HepG2 (cell line): ENCODE measurements around the gene KRT17. TPM values are rescaled to one million over a fixed set of nuclear protein-coding genes. Genes with fewer than 3 reads are reported as not detected.

Source experiments
- CHCHD3 ChIP-seq: sonication (generic); formaldehyde crosslinking; IDR thresholded peaks from 2 replicates; pipeline ENCODE4 v1.8.0; 2022; ENCODE audit warnings: mild to moderate bottlenecking, missing genetic modification reagents, moderate library complexity
- ZNF331 ChIP-seq: sonication (generic); formaldehyde crosslinking; IDR thresholded peaks from 2 replicates; pipeline ENCODE4 v1.4.0; 2020; ENCODE audit warnings: missing genetic modification reagents
- polyA plus RNA-seq, 8 experiments: library from polyadenylated mRNA; depleted of rRNA in 3 of 8; stranded (reverse) in 7 of 8; unstranded in 1 of 8; fragments of >200 nt; fragmentation: Illumina TruSeq in 4 of 8; extraction: Trizol in 4 of 8; gene quantifications; 2 replicates each; pipeline versions ENCODE4 v1.2.1 to v1.2.3, GENCODE V29; 2011 to 2016; ENCODE audit warnings: low read depth in 4 of 8, missing spikeins in 1 of 8, mixed read lengths in 1 of 8; ENCODE audit not compliant: insufficient read depth in 1 of 8
- total RNA-seq, 5 experiments: library from RNA; depleted of rRNA; stranded (reverse); fragments of >200 nt; fragmentation: Illumina TruSeq; extraction: Trizol; gene quantifications; 2 replicates each; pipeline ENCODE4 v1.2.3, GENCODE V29; 2016; ENCODE audit warnings: low read depth in 1 of 5
- TF ChIP-seq, protein P1 (sequence below): sonication (generic); formaldehyde crosslinking; IDR thresholded peaks from 2 replicates; pipeline ENCODE4 v1.4.0; 2020; ENCODE audit warnings: mild to moderate bottlenecking, missing genetic modification reagents
- TF ChIP-seq, protein P2 (sequence below): sonication (generic); formaldehyde crosslinking; IDR thresholded peaks from 2 replicates; pipeline ENCODE4 v1.9.0; 2021; ENCODE audit warnings: mild to moderate bottlenecking, missing genetic modification reagents
- TF ChIP-seq, protein P3 (sequence below): sonication (generic); formaldehyde crosslinking; IDR thresholded peaks from 2 replicates; pipeline ENCODE4 v1.5.0; 2020; ENCODE audit warnings: missing genetic modification reagents, mild to moderate bottlenecking, borderline replicate concordance
- TF ChIP-seq, protein P4 (sequence below): sonication (generic); formaldehyde crosslinking; IDR thresholded peaks from 2 replicates; pipeline ENCODE4 v1.9.0; 2022; ENCODE audit warnings: missing genetic modification reagents, mild to moderate bottlenecking, borderline replicate concordance

The KRT17 gene
- total and polyA plus RNA-seq, 2 of the 13 experiments (the other 11 are each of a cell fraction or from before 2014, with no cell fraction given): 0.38 to 0.82 TPM

GRCh38 chr17:41647038-41647813 is 22.9 kb upstream of the KRT17 start (continued):
- TF ChIP-seq, protein P1, sequence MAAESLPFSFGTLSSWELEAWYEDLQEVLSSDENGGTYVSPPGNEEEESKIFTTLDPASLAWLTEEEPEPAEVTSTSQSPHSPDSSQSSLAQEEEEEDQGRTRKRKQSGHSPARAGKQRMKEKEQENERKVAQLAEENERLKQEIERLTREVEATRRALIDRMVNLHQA (CRISPR knock-in tag): no peak
- TF ChIP-seq ZNF331 (CRISPR knock-in tag) (no peak), CHCHD3 (no peak)
- TF ChIP-seq, protein P2, sequence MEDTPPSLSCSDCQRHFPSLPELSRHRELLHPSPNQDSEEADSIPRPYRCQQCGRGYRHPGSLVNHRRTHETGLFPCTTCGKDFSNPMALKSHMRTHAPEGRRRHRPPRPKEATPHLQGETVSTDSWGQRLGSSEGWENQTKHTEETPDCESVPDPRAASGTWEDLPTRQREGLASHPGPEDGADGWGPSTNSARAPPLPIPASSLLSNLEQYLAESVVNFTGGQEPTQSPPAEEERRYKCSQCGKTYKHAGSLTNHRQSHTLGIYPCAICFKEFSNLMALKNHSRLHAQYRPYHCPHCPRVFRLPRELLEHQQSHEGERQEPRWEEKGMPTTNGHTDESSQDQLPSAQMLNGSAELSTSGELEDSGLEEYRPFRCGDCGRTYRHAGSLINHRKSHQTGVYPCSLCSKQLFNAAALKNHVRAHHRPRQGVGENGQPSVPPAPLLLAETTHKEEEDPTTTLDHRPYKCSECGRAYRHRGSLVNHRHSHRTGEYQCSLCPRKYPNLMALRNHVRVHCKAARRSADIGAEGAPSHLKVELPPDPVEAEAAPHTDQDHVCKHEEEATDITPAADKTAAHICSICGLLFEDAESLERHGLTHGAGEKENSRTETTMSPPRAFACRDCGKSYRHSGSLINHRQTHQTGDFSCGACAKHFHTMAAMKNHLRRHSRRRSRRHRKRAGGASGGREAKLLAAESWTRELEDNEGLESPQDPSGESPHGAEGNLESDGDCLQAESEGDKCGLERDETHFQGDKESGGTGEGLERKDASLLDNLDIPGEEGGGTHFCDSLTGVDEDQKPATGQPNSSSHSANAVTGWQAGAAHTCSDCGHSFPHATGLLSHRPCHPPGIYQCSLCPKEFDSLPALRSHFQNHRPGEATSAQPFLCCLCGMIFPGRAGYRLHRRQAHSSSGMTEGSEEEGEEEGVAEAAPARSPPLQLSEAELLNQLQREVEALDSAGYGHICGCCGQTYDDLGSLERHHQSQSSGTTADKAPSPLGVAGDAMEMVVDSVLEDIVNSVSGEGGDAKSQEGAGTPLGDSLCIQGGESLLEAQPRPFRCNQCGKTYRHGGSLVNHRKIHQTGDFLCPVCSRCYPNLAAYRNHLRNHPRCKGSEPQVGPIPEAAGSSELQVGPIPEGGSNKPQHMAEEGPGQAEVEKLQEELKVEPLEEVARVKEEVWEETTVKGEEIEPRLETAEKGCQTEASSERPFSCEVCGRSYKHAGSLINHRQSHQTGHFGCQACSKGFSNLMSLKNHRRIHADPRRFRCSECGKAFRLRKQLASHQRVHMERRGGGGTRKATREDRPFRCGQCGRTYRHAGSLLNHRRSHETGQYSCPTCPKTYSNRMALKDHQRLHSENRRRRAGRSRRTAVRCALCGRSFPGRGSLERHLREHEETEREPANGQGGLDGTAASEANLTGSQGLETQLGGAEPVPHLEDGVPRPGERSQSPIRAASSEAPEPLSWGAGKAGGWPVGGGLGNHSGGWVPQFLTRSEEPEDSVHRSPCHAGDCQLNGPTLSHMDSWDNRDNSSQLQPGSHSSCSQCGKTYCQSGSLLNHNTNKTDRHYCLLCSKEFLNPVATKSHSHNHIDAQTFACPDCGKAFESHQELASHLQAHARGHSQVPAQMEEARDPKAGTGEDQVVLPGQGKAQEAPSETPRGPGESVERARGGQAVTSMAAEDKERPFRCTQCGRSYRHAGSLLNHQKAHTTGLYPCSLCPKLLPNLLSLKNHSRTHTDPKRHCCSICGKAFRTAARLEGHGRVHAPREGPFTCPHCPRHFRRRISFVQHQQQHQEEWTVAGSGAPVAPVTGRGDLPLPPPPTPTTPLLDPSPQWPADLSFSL (CRISPR knock-in tag): 0 out of 2 replicates have a peak, but pooled peaks have one; percentile 2
- TF ChIP-seq, protein P3, sequence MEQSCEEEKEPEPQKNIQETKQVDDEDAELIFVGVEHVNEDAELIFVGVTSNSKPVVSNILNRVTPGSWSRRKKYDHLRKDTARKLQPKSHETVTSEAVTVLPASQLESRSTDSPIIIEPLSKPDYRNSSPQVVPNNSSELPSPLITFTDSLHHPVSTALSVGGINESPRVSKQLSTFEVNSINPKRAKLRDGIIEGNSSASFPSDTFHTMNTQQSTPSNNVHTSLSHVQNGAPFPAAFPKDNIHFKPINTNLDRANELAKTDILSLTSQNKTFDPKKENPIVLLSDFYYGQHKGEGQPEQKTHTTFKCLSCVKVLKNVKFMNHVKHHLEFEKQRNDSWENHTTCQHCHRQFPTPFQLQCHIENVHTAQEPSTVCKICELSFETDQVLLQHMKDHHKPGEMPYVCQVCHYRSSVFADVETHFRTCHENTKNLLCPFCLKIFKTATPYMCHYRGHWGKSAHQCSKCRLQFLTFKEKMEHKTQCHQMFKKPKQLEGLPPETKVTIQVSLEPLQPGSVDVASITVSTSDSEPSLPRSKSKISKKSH: peak; percentile 19; the same call in 1 of the 2 replicates
- TF ChIP-seq, protein P4, sequence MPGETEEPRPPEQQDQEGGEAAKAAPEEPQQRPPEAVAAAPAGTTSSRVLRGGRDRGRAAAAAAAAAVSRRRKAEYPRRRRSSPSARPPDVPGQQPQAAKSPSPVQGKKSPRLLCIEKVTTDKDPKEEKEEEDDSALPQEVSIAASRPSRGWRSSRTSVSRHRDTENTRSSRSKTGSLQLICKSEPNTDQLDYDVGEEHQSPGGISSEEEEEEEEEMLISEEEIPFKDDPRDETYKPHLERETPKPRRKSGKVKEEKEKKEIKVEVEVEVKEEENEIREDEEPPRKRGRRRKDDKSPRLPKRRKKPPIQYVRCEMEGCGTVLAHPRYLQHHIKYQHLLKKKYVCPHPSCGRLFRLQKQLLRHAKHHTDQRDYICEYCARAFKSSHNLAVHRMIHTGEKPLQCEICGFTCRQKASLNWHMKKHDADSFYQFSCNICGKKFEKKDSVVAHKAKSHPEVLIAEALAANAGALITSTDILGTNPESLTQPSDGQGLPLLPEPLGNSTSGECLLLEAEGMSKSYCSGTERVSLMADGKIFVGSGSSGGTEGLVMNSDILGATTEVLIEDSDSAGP (CRISPR knock-in tag): 0 out of 2 replicates have a peak, but pooled peaks have one; percentile 8
